HL-60 (cell line): ENCODE measurements around the gene OR8H3.

Experiments used
- CTCF ChIP-seq: IDR thresholded peaks from one replicate; pipeline ENCODE4 v1.5.1; 2011; ENCODE audit warnings: low read length, control low read depth, inconsistent platforms; ENCODE audit not compliant: insufficient read depth
- GABPA ChIP-seq: IDR thresholded peaks from 2 replicates; pipeline ENCODE4 v1.6.1; 2012; ENCODE audit warnings: low read depth
- POLR2AphosphoS5 ChIP-seq: IDR thresholded peaks from 2 replicates; pipeline ENCODE4 v1.6.1; 2012; ENCODE audit warnings: low read depth
- REST ChIP-seq: IDR thresholded peaks from 2 replicates; pipeline ENCODE4 v1.6.1; 2012; ENCODE audit warnings: low read depth; ENCODE audit not compliant: insufficient replicate concordance

- TF ChIP-seq CTCF (no peak), REST (no peak), GABPA (no peak), POLR2AphosphoS5 (no peak)
These were observed 32.5 kb upstream of the OR8H3 start for GRCh38 chr11:56089697-56090096.
